Measurements from ENCODE around the gene FRMD1. TPM values are rescaled to one million over a fixed set of nuclear protein-coding genes. Genes with fewer than 3 reads are reported as not detected.

Gene FRMD1
- total RNA-seq, 1 experiment from 2014 or later, result not detected

- no TSS peak for BruUV-seq (replicated peaks)
- Mint-ChIP-seq H3K9me3 (ENCODE audit: unreplicated experiment) (no peaks in the 10 kb centered on the region), H3K36me3 (ENCODE audit: insufficient read depth, unreplicated experiment) (no peaks in the 10 kb centered on the region), H3K4me3 (ENCODE audit: unreplicated experiment) (no peak overlapping the region), H3K27ac (ENCODE audit: low read depth, unreplicated experiment) (no peak overlapping the region), H3K4me1 (ENCODE audit: insufficient read depth, unreplicated experiment) (no peaks in the 10 kb centered on the region), H3K27me3 (ENCODE audit: insufficient read depth, unreplicated experiment) (no peaks in the 10 kb centered on the region)
- CTCF ChIA-PET, result no interaction called here
- POLR2A ChIA-PET, result no interaction called here
- TF ChIP-seq CTCF (IDR thresholded peaks at IDR 0.05; ENCODE audit: unreplicated experiment), result no peak
- intact Hi-C loops (cut with micrococcal nuclease), result no loop called here
- no peak for DNase-seq (ENCODE audit: unreplicated experiment)
These were observed 17.3 kb upstream of the FRMD1 start for GRCh38 chr6:168096271-168096764.

- no peak for TF ChIP-seq CTCF (IDR thresholded peaks at IDR 0.05; ENCODE audit: unreplicated experiment)
- Mint-ChIP-seq H3K4me3 (ENCODE audit: unreplicated experiment) (no peak overlapping the region), H3K4me1 (ENCODE audit: insufficient read depth, unreplicated experiment) (no peaks in the 10 kb centered on the region), H3K27ac (ENCODE audit: low read depth, unreplicated experiment) (no peak overlapping the region), H3K9me3 (ENCODE audit: unreplicated experiment) (no peaks in the 10 kb centered on the region), H3K27me3 (ENCODE audit: insufficient read depth, unreplicated experiment) (no peaks in the 10 kb centered on the region), H3K36me3 (ENCODE audit: insufficient read depth, unreplicated experiment) (no peaks in the 10 kb centered on the region)
- no TSS peak for BruUV-seq (replicated peaks)
- no peak for DNase-seq (ENCODE audit: unreplicated experiment)
- POLR2A ChIA-PET, result no interaction called here
- CTCF ChIA-PET, result no interaction called here
- intact Hi-C loops (cut with micrococcal nuclease), result no loop called here
These were observed 16.8 kb upstream of the FRMD1 start for GRCh38 chr6:168095716-168096250.

- CTCF ChIA-PET, result no interaction called here
- DNase-seq (ENCODE audit: unreplicated experiment), result no peak
- no peaks in the 10 kb centered on the region for H3K36me3 Mint-ChIP-seq (ENCODE audit: insufficient read depth, unreplicated experiment)
- POLR2A ChIA-PET, result no interaction called here
- H3K27me3 Mint-ChIP-seq (ENCODE audit: insufficient read depth, unreplicated experiment), result no peaks in the 10 kb centered on the region
- no peak overlapping the region for H3K4me3 Mint-ChIP-seq (ENCODE audit: unreplicated experiment)
- H3K4me1 Mint-ChIP-seq (ENCODE audit: insufficient read depth, unreplicated experiment), result no peaks in the 10 kb centered on the region
- no peak overlapping the region for H3K27ac Mint-ChIP-seq (ENCODE audit: low read depth, unreplicated experiment)
- intact Hi-C loops (cut with micrococcal nuclease), result no loop called here
- no peaks in the 10 kb centered on the region for H3K9me3 Mint-ChIP-seq (ENCODE audit: unreplicated experiment)
- TF ChIP-seq CTCF (IDR thresholded peaks at IDR 0.05; ENCODE audit: unreplicated experiment), result no peak
- no TSS peak for BruUV-seq (replicated peaks)
These were observed 16.2 kb upstream of the FRMD1 start for GRCh38 chr6:168095171-168095691.

GRCh38 chr6:168093634-168094033 is 14.6 kb upstream of the FRMD1 start:
- no TSS peak for BruUV-seq (replicated peaks)
- H3K36me3 Mint-ChIP-seq (ENCODE audit: insufficient read depth, unreplicated experiment), result no peaks in the 10 kb centered on the region
- CTCF ChIA-PET, result no interaction called here
- no peak overlapping the region for H3K27ac Mint-ChIP-seq (ENCODE audit: low read depth, unreplicated experiment)
- intact Hi-C loops (cut with micrococcal nuclease), result no loop called here
- DNase-seq (ENCODE audit: unreplicated experiment), result no peak
- H3K9me3 Mint-ChIP-seq (ENCODE audit: unreplicated experiment), result no peaks in the 10 kb centered on the region
- no peak for TF ChIP-seq CTCF (IDR thresholded peaks at IDR 0.05; ENCODE audit: unreplicated experiment)
- H3K27me3 Mint-ChIP-seq (ENCODE audit: insufficient read depth, unreplicated experiment), result no peaks in the 10 kb centered on the region
- POLR2A ChIA-PET, result no interaction called here
- no peaks in the 10 kb centered on the region for H3K4me1 Mint-ChIP-seq (ENCODE audit: insufficient read depth, unreplicated experiment)
- no peak overlapping the region for H3K4me3 Mint-ChIP-seq (ENCODE audit: unreplicated experiment)

Measured in MCF 10A (cell line).